M059J (cell line): ENCODE measurements around the gene CCNJL. TPM values are rescaled to one million over a fixed set of nuclear protein-coding genes. Genes with fewer than 3 reads are reported as not detected.
A peak's percentile ranks its signal among the peaks of the same experiment; 100 is the strongest.

Experiments
- DNase-seq: peaks from one replicate; pipeline ENCODE4 v3.0.0-alpha.2; 2012; ENCODE audit warnings: low read depth
- total RNA-seq: library from RNA; depleted of rRNA; stranded (reverse); fragments of >200 nt; shearing (Covaris generic); gene quantifications from 2 replicates; pipeline ENCODE4 v1.2.3, GENCODE V29; 2014

CCNJL gene
- total RNA-seq, 1 experiment from 2014 or later, result 10.9 TPM

DNA sequence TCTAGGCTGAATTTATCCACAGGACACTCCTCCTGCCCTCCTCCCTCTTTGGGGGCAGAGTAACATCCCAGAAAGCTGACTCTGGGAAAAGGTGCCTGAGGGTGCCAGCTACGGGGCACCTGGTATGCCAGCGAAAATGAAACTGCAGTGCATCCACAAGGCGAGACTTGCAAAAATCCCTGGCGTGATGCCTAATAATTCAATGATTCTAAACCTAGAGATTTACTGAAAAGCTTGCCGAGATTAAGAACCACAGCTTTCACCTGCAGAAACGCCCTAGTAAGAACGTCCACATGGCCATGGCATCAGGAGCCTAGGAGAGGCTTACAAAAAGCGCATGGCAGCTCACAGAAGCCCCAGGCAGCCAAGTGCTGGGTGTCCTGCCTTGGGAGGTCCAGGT lies 20.9 kb downstream of the CCNJL start:
- DNase-seq, result no peak

DNA sequence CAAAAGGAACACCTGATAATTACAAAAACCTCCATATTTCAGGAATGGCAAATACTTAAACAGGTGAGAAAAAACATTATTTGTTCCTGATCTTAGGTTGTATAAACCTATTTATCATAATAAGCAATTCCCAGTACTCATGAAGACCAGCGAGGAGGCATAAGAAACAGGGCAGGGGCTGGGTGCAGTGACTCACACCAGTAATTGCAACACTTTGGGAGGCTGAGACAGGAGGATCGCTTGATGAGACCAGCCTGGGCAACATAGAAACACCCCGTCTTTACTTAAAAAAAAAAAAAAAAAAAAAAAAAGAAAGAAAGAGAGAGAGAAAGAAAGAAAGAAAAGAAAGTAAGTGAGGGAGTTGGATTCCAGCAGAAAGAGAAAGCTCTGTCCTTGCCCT lies 21.6 kb downstream of the CCNJL start:
- DNase-seq, result no peak

DNA sequence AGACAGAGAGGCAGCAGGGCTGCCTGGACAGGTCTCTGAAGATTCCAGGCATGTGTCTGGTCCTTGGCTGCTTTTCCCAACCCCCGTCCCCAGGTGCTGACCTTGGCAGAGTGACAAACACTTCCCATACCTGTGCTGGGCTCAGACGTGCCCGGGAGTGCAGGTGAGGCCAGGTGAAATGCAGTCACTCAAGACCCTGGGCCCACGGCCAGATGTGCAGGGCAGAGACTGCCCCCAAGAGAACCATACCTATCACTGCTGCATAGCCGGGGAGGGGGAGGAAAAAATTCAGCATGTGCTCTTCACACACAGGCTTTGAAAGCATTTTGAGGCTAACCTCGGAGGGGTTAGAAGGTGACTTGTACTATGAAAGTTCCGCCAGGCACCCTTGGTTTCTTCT lies 22.6 kb downstream of the CCNJL start:
- no peak for DNase-seq

DNA sequence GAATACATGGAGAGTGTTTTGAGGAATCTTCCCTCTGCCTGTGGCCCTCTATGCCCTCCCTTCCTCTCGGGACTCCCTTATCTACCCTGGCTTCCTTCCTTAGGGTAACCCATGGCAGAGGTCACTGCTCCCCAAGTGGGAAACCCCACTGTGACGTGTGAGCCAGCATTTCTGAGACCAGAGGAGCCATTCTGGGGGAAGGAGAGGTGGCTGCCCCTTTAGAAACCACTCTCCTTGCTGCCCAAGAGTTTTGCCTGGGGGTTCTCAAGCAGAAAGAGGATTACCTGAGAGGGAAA lies 23.1 kb downstream of the CCNJL start:
- no peak for DNase-seq

DNA sequence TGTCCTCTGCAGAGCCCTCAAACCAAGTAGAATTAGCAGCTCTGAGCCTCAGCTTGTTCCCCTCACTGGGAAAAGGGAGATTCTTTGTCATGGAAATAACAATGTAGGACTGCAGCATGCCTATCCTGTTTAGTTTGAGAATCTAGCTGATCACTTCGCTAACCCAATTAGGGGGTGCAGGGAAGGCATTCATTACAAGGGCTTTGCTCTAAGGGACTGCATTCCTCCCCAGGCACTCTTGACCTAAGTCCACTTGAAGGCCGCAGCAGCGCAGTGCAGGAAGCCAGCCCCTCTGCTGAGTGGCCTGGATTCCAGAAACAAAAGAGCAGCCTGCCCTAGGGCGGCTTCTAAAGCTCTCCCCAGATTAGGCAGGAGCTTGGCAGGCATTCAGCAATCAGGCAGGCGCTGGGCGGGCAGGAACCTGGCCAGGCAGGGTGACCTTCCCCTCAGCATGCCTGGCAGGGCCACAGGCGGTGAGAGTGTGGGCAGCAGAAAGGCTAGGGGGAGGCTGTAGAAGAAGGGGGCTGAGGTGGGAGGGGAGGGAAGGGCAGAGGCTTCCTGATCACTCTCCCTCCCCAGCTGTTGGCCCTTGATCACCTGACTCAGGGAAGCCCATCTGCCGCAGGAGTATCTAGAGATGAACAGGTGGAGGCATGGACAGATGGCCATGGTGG lies 24.8 kb downstream of the CCNJL start:
- peak; percentile 93 for DNase-seq

DNA sequence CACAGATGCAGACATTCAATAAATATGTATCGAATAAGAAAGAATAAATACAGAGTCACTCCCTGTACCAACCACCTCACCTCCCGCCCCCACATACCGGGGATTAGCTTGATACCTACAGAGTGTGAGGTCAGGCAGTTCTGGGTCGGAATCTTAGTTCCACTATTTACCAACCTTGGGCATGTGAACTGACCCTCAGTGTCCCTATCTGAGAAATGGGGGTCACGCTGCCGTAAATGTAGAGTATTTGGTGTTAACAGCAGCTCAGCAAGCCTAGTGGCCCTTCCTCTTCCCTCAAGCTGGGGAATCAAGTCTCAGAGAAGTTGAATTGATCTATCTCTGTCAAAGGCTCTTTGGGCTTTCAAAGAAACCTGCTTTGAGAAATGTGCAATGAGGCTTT lies 25.4 kb downstream of the CCNJL start:
- DNase-seq, result no peak

DNA sequence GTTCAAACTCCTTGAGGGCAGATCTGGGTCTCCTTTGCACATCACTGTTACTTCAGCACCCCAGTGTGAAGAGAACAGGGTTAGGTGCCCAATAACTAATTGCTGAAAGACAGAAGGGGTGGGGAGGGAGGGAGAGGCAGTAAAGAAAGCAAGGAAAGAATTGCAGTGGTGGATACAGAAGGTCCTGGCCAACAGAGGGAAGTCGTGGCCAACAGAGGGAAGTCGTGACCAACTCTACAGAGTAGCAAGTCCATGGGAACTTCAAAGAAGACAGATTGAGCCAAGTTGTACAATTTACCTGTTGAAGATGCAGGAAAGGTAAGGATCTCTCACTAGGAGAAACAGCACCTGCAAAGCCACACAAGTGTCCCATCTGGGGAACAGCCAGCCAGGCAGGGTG lies 27.0 kb downstream of the CCNJL start:
- DNase-seq, result no peak

DNA sequence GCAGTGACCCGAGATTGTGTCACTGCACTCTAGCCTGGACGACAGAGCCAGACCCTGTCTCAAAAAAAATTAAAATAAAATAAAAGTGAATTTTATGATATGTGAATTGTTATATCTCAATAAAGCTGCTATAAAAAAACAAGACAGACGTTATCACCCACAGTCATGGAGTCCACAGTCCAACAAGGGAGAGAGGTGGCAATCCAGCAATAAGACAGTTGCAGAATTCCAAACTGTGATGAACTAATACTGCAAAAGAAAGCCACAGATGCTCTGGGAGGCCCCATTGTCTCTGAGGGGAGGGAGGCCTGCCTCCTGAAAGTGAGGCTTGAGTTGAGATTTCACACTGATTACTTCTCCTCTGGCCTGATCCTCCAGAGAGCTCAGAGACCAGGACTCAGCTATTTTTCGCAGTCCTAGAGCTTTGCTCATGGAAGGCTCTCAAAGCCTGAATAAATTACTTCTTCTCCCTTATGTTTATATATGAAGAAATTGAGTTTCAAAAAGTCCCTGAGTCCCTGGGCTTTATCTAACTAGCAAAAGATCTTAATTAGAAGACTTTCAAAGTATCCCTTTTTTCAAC lies 28.0 kb downstream of the CCNJL start:
- DNase-seq, result no peak

DNA sequence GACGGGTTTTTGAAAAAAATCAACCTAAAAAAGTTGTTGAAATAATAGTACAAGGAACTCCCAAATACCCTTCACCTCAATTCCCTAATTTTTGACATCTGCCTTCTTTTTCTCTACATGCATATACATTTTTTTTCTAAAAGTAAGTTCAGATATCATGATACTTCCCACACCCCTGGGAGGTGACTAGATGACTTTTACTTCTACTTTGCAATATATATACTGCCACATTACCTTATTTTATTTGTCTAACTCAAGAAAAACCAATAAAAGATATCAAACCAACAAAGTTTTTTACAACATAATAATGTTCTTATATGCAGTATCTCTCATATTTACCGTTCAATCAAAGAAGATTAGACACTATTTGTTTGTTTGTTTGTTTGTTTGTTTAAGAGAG lies 31.1 kb downstream of the CCNJL start:
- DNase-seq, result no peak

DNA sequence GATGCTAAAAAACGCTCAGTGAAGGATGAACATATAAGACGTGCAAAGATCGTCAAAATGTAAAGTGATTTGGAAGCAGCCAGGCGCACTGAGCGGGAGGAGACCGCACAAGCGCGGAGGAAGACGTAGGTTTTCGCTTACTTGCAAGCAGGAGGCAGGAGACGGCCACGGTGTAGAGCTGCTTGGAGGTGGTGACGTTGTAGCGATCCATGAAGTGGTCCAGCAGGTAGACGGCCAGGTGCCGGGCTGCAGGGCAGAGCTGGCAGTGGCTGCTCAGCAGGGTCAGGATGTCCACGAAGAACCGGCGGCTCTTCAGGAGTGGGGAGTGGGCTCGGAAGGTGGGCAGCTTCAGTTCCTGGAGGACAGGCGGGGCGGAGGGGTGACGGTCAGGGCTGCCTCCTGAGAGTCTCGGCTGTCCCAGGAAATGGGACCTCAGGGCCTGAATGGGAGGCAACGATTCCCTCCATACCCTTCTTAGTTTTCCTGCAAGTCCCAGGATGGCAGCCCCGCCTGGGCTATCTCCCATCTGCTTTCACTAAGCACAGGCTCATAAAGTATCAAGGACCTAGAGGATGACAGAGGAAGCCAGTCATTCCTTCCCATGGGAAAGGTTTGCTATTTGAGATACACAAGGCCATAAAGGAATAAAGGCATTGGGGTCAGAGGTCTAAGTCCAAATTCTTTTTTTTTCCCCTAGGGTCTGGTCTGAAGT lies 31.8 kb downstream of the CCNJL start:
- no peak for DNase-seq

DNA sequence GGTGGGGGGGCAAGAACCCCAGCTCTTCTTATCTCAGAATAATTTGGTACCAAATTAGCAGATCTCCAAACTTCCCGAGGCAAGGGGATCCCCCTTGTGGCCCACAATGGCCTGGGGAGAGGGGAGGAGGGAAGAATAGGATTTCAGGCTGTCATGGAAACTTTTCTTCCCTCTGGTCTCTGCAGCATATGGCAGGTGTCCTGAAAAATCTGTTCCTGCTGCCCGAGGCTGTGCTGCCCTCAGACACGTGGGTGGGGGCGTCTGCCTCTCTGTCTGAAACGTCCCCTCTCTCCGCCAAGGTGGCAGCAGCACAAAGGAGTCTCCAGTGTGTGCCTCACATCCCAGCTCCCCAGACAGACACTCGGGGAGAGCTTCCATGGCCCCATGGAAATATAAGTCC lies 34.0 kb downstream of the CCNJL start:
- no peak for DNase-seq

DNA sequence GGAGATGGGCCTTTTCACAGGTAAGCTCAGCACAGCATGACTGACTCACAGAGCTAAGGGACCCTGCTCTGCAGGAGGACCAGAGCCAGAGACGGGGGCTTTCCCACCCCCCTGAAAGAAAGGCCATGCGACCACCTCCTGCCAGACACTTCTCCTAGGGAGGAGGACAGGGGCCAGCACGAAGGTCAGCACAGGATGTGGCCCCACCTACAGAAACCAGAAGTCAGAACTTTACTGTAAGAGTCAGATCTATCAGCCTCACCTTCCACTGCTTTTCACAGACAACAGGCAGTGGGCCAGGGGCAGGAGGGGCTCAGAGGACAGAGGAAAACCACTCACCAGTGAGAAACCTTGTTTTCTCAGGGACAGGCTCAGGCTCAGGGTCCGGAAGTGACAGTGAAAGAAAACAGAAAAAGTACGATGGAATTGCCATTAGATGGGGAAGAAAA lies 37.9 kb downstream of the CCNJL start:
- no peak for DNase-seq

DNA sequence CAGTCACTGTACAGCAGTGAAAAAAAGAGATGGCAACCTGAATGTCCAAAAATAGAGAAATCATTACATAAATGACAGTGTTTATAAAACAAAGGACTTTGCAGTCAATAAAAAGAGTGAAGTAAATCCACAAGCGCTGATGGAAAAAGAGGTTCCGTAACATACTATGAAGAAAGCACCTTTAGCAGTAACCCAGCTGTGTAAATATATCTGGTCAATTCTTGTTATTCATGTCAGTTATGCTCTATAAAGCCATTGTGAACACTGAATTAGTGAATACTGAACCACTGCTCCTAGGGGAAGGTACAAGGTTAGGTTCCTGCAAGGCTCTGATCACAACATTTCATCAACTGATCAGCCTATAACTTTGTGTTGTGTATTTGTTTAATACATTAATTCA lies 39.5 kb downstream of the CCNJL start:
- no peak for DNase-seq

DNA sequence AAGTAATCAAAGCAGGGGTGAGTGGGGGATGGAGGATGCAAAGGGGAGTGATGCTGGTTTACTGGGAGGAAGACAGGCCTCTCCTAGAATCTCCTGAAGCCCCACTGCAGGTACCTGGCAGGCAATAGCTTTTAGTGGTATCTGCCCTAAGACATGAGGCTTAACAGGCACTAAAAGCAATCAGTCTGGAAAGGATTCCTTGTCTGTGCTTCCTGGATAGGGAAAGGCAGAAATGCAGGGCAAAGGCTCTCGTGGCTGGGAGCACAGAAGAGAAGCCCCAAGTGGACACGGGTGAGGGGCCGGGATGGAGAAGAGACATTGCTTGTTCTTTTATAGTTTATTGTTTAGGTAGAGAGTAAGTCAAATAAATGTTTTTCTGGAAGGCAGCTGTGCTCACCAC lies 40.1 kb downstream of the CCNJL start:
- no peak for DNase-seq

DNA sequence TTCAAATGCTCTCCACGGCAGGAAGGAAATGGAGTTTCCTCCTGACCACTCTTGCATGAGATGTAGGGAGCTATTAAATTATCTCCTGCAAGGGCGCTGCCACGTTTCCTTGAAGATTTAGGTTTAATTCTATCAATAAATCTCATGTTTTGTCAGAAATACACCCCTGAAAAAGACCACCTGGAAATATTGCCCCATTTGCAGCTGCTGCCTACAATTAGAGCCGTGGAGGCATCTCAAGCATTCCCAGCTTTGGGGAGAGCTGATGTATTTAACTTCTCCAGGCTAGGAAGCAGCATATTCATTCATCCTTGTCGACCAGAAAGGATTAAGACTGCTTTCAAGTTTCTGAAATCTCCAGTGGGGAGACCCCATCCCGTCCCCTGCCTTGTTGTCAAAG lies 40.5 kb downstream of the CCNJL start:
- DNase-seq, result no peak

DNA sequence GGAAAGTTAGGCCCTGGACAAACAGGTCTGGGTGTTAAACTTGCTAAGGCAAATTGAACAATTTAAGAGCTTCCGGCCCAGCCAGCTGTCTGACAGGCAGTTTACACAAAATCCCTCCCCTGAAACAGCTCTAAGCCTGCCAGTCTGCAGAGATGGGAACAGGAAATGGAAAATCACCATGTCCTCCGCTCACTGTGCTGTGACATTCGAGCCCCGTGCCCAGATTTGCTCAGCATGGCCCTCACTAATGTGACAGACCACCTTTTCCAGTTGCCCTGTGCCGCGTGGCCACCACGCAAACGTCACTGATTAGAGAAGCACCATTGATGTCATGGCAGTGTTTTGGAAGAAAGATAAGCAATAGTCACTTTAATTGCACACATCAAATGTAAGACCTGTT lies 41.0 kb downstream of the CCNJL start:
- no peak for DNase-seq

DNA sequence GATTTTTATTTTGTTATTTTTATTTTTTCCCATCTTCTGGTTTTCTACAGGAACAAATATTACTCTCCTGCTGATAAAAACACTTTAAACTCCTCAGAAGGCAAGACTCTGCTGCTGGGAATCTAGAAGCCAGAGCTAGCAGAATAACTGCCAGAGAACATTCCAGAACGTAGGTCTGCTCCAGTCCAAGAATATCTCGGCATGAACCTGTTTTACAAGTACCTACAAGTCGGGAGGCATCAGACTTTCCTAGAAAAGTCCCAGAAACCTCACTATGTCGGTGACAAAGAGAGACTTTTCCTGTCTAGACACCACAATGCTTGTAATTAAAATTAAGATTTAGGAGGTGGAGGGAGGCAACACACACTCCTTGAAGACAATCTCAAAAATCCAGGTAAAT lies 41.7 kb downstream of the CCNJL start:
- no peak for DNase-seq

DNA sequence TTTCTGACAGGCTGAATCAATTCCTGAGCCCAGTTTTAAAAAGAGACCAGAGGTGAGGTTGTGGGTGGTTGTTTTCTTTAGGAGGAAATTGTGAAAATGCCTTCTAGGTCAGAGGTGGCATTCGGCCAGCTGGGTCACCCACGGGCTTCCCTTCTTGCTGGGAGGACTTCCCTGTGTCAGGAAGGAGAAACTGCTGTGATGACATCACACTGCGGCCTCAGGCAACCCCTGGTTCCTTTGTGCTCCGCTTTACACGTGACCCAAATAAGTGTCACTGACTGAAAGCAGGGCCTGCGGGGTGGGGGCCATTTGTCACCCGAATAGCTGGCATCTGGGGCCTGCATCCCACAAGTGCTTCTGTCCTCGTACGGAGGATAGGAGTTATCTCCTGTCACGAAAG lies 43.3 kb downstream of the CCNJL start:
- DNase-seq, result peak; percentile 83

DNA sequence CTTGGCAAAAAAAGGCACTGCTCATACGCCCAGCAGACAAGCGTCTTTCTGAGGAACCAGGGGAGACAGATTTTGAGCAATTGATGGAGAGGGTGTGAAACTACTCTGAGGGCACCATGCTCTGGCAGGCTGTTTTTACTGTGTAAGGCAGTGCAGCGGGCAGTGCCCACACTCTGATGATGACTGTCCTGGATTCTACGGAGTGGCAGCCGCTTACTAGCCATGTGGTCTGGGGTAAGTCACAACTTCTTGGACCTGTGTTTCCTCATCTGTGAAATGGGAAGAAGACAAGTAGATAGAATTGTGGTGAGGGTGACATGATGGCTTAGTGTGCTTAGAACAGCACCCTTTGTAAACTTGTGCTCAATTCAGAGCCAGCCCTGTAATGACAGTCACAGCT lies 44.2 kb downstream of the CCNJL start:
- no peak for DNase-seq

DNA sequence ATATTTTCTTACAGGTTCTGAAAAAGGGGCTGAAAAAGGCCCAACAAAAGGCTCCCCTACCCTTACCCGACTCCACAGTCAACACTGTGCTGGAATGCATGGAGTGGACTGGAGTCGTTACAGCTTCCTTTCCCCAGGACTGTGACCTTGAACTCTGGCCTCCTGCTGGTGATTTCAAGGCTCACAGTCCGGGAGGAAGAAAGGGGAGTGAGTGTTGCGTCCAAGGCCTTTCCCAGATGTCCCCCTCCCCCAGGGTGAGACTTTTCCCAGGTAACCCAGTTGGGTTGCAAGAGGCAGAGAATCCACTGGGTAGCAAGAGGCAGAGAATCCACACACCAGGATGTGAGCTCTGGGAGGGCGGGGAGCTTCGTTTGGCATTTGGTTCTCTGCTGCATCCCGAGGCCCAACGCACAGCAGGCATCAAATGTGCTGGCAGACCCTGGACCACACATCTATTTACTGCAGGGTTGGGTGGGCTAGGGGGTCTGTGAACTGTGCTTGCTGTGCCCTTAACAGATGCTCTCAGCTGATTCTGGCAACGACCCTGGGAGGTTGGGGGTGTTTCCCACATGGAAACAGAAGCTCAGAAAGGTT lies 45.5 kb downstream of the CCNJL start:
- DNase-seq, result no peak

DNA sequence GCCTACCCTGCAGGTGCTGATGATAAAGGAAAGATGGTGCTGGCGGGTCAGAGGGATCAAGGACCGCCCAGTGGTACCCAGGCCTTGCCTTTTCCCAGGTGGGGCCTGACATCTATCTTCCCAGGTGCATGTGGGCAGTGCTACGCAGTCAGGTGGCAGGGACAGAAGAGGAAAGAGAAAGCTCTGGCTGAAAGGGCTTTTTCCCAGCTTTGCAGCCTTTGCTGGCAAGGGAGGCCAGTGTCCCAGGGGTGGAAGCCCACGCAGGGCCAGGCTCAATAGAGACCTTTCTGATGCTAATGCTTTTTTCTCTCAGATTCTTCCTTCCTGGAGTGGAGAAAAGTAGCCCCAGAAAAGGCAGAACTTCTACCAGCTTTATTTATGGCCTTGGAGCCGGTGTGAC lies 46.3 kb downstream of the CCNJL start:
- no peak for DNase-seq

DNA sequence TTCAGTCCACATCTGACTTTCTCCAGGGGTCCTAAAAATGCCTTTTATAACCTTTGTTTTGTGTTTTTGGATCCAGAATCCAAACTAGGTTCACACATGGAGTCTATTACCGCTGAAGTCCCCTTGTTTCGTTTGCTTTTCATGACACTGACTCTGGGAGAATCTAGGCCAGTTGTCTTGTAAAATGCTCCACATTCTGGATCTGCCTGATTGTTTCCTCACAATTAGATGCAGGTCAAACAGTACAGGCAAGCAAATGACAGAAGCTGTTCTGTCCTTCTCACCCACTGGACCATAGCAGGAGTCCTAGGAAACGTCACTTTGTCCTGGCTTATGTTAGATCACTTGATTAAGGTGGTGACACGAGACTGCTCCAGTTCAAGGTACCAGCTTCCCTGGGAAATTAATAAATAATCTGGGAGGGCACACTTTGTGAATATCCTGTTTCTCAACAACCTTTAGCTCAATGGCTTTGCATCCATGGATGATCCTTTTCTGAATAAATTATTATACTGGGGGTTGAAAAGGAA lies 49.0 kb downstream of the CCNJL start:
- DNase-seq, result no peak
